Suprapubic skin (tissue), 4 donors: ENCODE measurements around the gene CHST4. TPM values are rescaled to one million over a fixed set of nuclear protein-coding genes. Genes with fewer than 3 reads are reported as not detected.

Source experiments
- DNase-seq, 2 donors: peaks; one replicate each; pipeline ENCODE4 v3.0.0-alpha.2; 2019; ENCODE audit warnings: low spot score in 2 of 2
- H3K27ac ChIP-seq: fragments of 200-600 bp; sonication (generic); one replicate; pipeline ENCODE4 v1.5.1; 2019
- H3K27me3 ChIP-seq: fragments of 200-600 bp; sonication (generic); one replicate; pipeline ENCODE4 v1.5.1; 2019
- H3K36me3 ChIP-seq: fragments of 200-600 bp; sonication (generic); one replicate; pipeline ENCODE4 v1.5.1; 2019
- H3K4me1 ChIP-seq: fragments of 200-600 bp; sonication (generic); one replicate; pipeline ENCODE4 v1.5.1; 2019
- H3K4me3 ChIP-seq: fragments of 200-600 bp; sonication (generic); one replicate; pipeline ENCODE4 v1.5.1; 2019; ENCODE audit warnings: mild to moderate bottlenecking
- H3K9me3 ChIP-seq: fragments of 200-600 bp; sonication (generic); one replicate; pipeline ENCODE4 v1.5.1; 2019
- CTCF ChIP-seq, 2 donors: fragments of 200-600 bp in 1 of 2; fragments of 450-650 bp in 1 of 2; sonication (generic) in 1 of 2; IDR thresholded peaks; one replicate each; pipeline ENCODE4 v1.5.1; 2016 to 2019; ENCODE audit warnings: antibody characterized with exemption in 2 of 2, mild to moderate bottlenecking in 1 of 2, moderate library complexity in 1 of 2
- EP300 ChIP-seq: sonication (generic); formaldehyde crosslinking; IDR thresholded peaks from one replicate; pipeline ENCODE4 v1.6.1; 2017; ENCODE audit warnings: antibody characterized with exemption
- POLR2A ChIP-seq, 2 donors: fragments of 450-650 bp; IDR thresholded peaks; one replicate each; pipeline ENCODE4 v1.6.1; 2017; ENCODE audit warnings: antibody characterized with exemption in 2 of 2, mild to moderate bottlenecking in 2 of 2, moderate library complexity in 2 of 2
- POLR2AphosphoS5 ChIP-seq, 3 donors: sonication (generic); formaldehyde crosslinking; IDR thresholded peaks; one replicate each; pipeline ENCODE4 v1.6.1; 2017; ENCODE audit warnings: antibody characterized with exemption in 3 of 3
- WGBS: methylation state at CpG from one replicate; pipeline ENCODE4 v1.1.5; 2018; 5-methylcytosine and 5-hydroxymethylcytosine counted together
- total RNA-seq, 4 donors: library from RNA; depleted of rRNA; stranded (reverse); fragments of >200 nt; gene quantifications; one replicate each; pipeline ENCODE4 v1.1.0, GENCODE V29; 2016

Gene CHST4
- total RNA-seq, 4 donors from 2014 or later, result not detected

GRCh38 chr16:71520550-71520949, 5.7 kb upstream of the CHST4 start:
- TF ChIP-seq POLR2AphosphoS5 (IDR thresholded peaks at IDR 0.05) (no peak), CTCF (IDR thresholded peaks at IDR 0.05) (no peak), POLR2A (IDR thresholded peaks at IDR 0.05) (no peak), EP300 (no peak)
- whole genome bisulfite sequencing, result 60% methylated on average over 3 of the region's 3 CpGs

GRCh38 chr16:71524566-71525553, 1.4 kb upstream of the CHST4 start:
- H3K27ac ChIP-seq, result no peak overlapping the region
- peaks cover 7% of the 10 kb centered on the region for H3K4me1 ChIP-seq
- H3K36me3 ChIP-seq, result no peaks in the 10 kb centered on the region
- WGBS, result 54% methylated on average over 16 of the region's 16 CpGs
- peaks cover 28% of the 10 kb centered on the region for H3K27me3 ChIP-seq
- no peaks in the 10 kb centered on the region for H3K9me3 ChIP-seq
- TF ChIP-seq EP300 (no peak), POLR2AphosphoS5 (IDR thresholded peaks at IDR 0.05) (no peak), POLR2A (IDR thresholded peaks at IDR 0.05) (no peak), CTCF (IDR thresholded peaks at IDR 0.05) (no peak)
- DNase-seq, result no peak
- H3K4me3 ChIP-seq, result no peak overlapping the region

More at GRCh38 chr16:71520550-71520949, 5.7 kb upstream of the CHST4 start:
- Histone ChIP-seq H3K27ac (no peak overlapping the region), H3K36me3 (no peaks in the 10 kb centered on the region), H3K9me3 (no peaks in the 10 kb centered on the region), H3K4me1 (no peaks in the 10 kb centered on the region), H3K4me3 (no peak overlapping the region), H3K27me3 (no peaks in the 10 kb centered on the region)
- no peak for DNase-seq

GRCh38 chr16:71528257-71528656, 2.0 kb downstream of the CHST4 start:
- no peak for DNase-seq
- H3K4me3 ChIP-seq, result no peak overlapping the region
- H3K9me3 ChIP-seq, result no peaks in the 10 kb centered on the region
- H3K4me1 ChIP-seq, result peaks cover 7% of the 10 kb centered on the region
- no peak overlapping the region for H3K27ac ChIP-seq
- 80% methylated on average over 1 of the region's 1 CpG for WGBS
- H3K27me3 ChIP-seq, result peaks cover 29% of the 10 kb centered on the region
- H3K36me3 ChIP-seq, result no peaks in the 10 kb centered on the region
- no peak for TF ChIP-seq POLR2AphosphoS5 (IDR thresholded peaks at IDR 0.05)
- TF ChIP-seq CTCF (IDR thresholded peaks at IDR 0.05), result no peak
- no peak for TF ChIP-seq EP300
- no peak for TF ChIP-seq POLR2A (IDR thresholded peaks at IDR 0.05)

- Histone ChIP-seq H3K9me3 (no peaks in the 10 kb centered on the region), H3K4me1 (peaks cover 7% of the 10 kb centered on the region), H3K4me3 (no peak overlapping the region), H3K36me3 (no peaks in the 10 kb centered on the region), H3K27ac (no peak overlapping the region), H3K27me3 (peaks cover 29% of the 10 kb centered on the region)
- 73% methylated on average over 4 of the region's 4 CpGs for WGBS
- TF ChIP-seq EP300, result no peak
- no peak for TF ChIP-seq POLR2AphosphoS5 (IDR thresholded peaks at IDR 0.05)
- TF ChIP-seq CTCF (IDR thresholded peaks at IDR 0.05), result no peak
- TF ChIP-seq POLR2A (IDR thresholded peaks at IDR 0.05), result no peak
- no peak for DNase-seq
These were observed 2.6 kb downstream of the CHST4 start for GRCh38 chr16:71528863-71529262.

GRCh38 chr16:71532366-71532765, 6.1 kb downstream of the CHST4 start:
- H3K4me1 ChIP-seq, result no peaks in the 10 kb centered on the region
- TF ChIP-seq CTCF (IDR thresholded peaks at IDR 0.05) (no peak), POLR2AphosphoS5 (IDR thresholded peaks at IDR 0.05) (no peak), EP300 (no peak), POLR2A (IDR thresholded peaks at IDR 0.05) (no peak)
- no peaks in the 10 kb centered on the region for H3K36me3 ChIP-seq
- 50% methylated on average over 3 of the region's 3 CpGs for WGBS
- no peak overlapping the region for H3K4me3 ChIP-seq
- no peak overlapping the region for H3K27ac ChIP-seq
- DNase-seq, result no peak
- H3K27me3 ChIP-seq, result peaks cover 20% of the 10 kb centered on the region
- no peaks in the 10 kb centered on the region for H3K9me3 ChIP-seq
